ENCODE measurements around the gene KL. TPM values are rescaled to one million over a fixed set of nuclear protein-coding genes. Genes with fewer than 3 reads are reported as not detected.

KL gene
- total RNA-seq, 1 donor from 2014 or later: 1.2 TPM

GRCh38 chr13:33003458-33004019, 12.7 kb upstream of the KL start:
- H3K27ac ChIP-seq (replicated peaks): peak overlapping the region; percentile 83
- no peak for TF ChIP-seq CTCF (IDR thresholded peaks at IDR 0.05; ENCODE audit: borderline replicate concordance)
- no peak for DNase-seq
- no peaks in the 10 kb centered on the region for H3K27me3 ChIP-seq (ENCODE audit: low read depth)
- intact Hi-C loops (cut with micrococcal nuclease): no loop called here
- H3K9me3 ChIP-seq (replicated peaks): peaks cover 15% of the 10 kb centered on the region
- H3K4me3 ChIP-seq: no peak overlapping the region
- peaks cover 29% of the 10 kb centered on the region for H3K4me1 ChIP-seq
- H3K36me3 ChIP-seq: no peaks in the 10 kb centered on the region

GRCh38 chr13:33004511-33004910, 11.7 kb upstream of the KL start:
- Histone ChIP-seq H3K4me1 (peaks cover 29% of the 10 kb centered on the region), H3K9me3 (replicated peaks) (peaks cover 23% of the 10 kb centered on the region), H3K27ac (replicated peaks) (peak overlapping the region; percentile 83), H3K4me3 (peak overlapping the region; percentile 0), H3K27me3 (ENCODE audit: low read depth) (no peaks in the 10 kb centered on the region), H3K36me3 (no peaks in the 10 kb centered on the region)
- intact Hi-C loops (cut with micrococcal nuclease): no loop called here
- no peak for TF ChIP-seq CTCF (IDR thresholded peaks at IDR 0.05; ENCODE audit: borderline replicate concordance)
- peak; percentile 58 for DNase-seq

GRCh38 chr13:33006134-33006533, 10.1 kb upstream of the KL start:
- no peak for TF ChIP-seq CTCF (IDR thresholded peaks at IDR 0.05; ENCODE audit: borderline replicate concordance)
- no peaks in the 10 kb centered on the region for H3K27me3 ChIP-seq (ENCODE audit: low read depth)
- no peak overlapping the region for H3K4me3 ChIP-seq
- peaks cover 23% of the 10 kb centered on the region for H3K9me3 ChIP-seq (replicated peaks)
- H3K36me3 ChIP-seq: no peaks in the 10 kb centered on the region
- DNase-seq: no peak
- intact Hi-C loops (cut with micrococcal nuclease): no loop called here
- H3K27ac ChIP-seq (replicated peaks): no peak overlapping the region
- H3K4me1 ChIP-seq: peaks cover 29% of the 10 kb centered on the region

- no peaks in the 10 kb centered on the region for H3K36me3 ChIP-seq
- no peak for TF ChIP-seq CTCF (IDR thresholded peaks at IDR 0.05; ENCODE audit: borderline replicate concordance)
- peaks cover 23% of the 10 kb centered on the region for H3K9me3 ChIP-seq (replicated peaks)
- H3K27me3 ChIP-seq (ENCODE audit: low read depth): no peaks in the 10 kb centered on the region
- H3K27ac ChIP-seq (replicated peaks): no peak overlapping the region
- no peak for DNase-seq
- no peak overlapping the region for H3K4me3 ChIP-seq
- peaks cover 29% of the 10 kb centered on the region for H3K4me1 ChIP-seq
- intact Hi-C loops (cut with micrococcal nuclease): no loop called here
Measured at GRCh38 chr13:33006638-33007037, 9.6 kb upstream of the KL start.

GRCh38 chr13:33007237-33007636, 9.0 kb upstream of the KL start:
- Histone ChIP-seq H3K4me1 (peaks cover 29% of the 10 kb centered on the region), H3K36me3 (no peaks in the 10 kb centered on the region), H3K27ac (replicated peaks) (no peak overlapping the region), H3K27me3 (ENCODE audit: low read depth) (no peaks in the 10 kb centered on the region), H3K9me3 (replicated peaks) (peaks cover 23% of the 10 kb centered on the region), H3K4me3 (no peak overlapping the region)
- no peak for DNase-seq
- TF ChIP-seq CTCF (IDR thresholded peaks at IDR 0.05; ENCODE audit: borderline replicate concordance): no peak
- intact Hi-C loops (cut with micrococcal nuclease): no loop called here
